ENCODE measurements around the gene NPHP4. TPM values are rescaled to one million over a fixed set of nuclear protein-coding genes. Genes with fewer than 3 reads are reported as not detected.

NPHP4 gene
- total and polyA plus RNA-seq, 9 of the 15 experiments (the other 6 are each of a cell fraction or from before 2014, with no cell fraction given): 0.52 to 26.2 (median 6.7) TPM

- WGBS (ENCODE audit: insufficient coverage, low coverage, missing lambda C conversion rate): 86% methylated on average over 5 of the region's 5 CpGs
- no peak overlapping the region for H3K27ac ChIP-seq (ENCODE audit: extremely low read depth, low read depth, low read length)
- POLR2A ChIA-PET: no interaction called here
- H3K9ac ChIP-seq (ENCODE audit: insufficient read depth in 1 of 2, low read depth in 2 of 2, low read length in 2 of 2): no peak overlapping the region
- H3K4me3 ChIP-seq: no peak overlapping the region
- H4K20me1 ChIP-seq (replicated peaks; ENCODE audit: control insufficient read depth, insufficient read depth, low read length): no peaks in the 10 kb centered on the region
- H3K9me1 ChIP-seq (ENCODE audit: control insufficient read depth, insufficient read depth, low read length): no peaks in the 10 kb centered on the region
- peaks cover 38% of the 10 kb centered on the region; the same call in 1 of the 3 replicates for H3K36me3 ChIP-seq (ENCODE audit: control insufficient read depth, insufficient read depth, low read length)
- no peaks in the 10 kb centered on the region for H3K9me3 ChIP-seq (replicated peaks; ENCODE audit: control insufficient read depth, insufficient read depth, low read depth, low read length)
- H3K4me2 ChIP-seq (ENCODE audit: insufficient read depth, low read length): no peak overlapping the region
- no peaks in the 10 kb centered on the region for H3K27me3 ChIP-seq (ENCODE audit: control insufficient read depth in 2 of 2, insufficient read depth in 2 of 2, low read length in 2 of 2)
- TF ChIP-seq EGR1 (conservative IDR thresholded peaks at IDR 0.05) (no peak), ARHGAP35 (IDR thresholded peaks at IDR 0.05; ENCODE audit: partially characterized antibody) (no peak), SIN3B (IDR thresholded peaks at IDR 0.05; ENCODE audit: low read depth) (no peak), ZNF830 (CRISPR knock-in tag; IDR thresholded peaks at IDR 0.05) (no peak)
- peaks cover 0 to 4% of the 10 kb centered on the region in 2 experiments; a peak in 1 of 5 replicates for H3K4me1 ChIP-seq (replicated peaks in 1 of 2; ENCODE audit: control insufficient read depth in 2 of 2, insufficient read depth in 2 of 2, low read length in 2 of 2)
- in situ Hi-C loops (cut with MboI): no loop called here
- intact Hi-C loops (cut with micrococcal nuclease): no loop called here
- no peak for FAIRE-seq
- no TSS peak for BruUV-seq (replicated peaks)
- no peak overlapping the region for H2AFZ ChIP-seq (ENCODE audit: low read depth, low read length)
- CTCF ChIA-PET (ENCODE audit: low intra/inter-chr PET ratio): no interaction called here
- no peaks in the 10 kb centered on the region for H3K79me2 ChIP-seq (ENCODE audit: control insufficient read depth, insufficient read depth, low read length)
- no peak for ATAC-seq
- DNase-seq (ENCODE audit: extremely low read depth in 1 of 4, low spot score in 3 of 4): no peak
These were observed 89.2 kb downstream of the NPHP4 start for GRCh38 chr1:5903031-5903430.

- H3K4me3 ChIP-seq: no peak overlapping the region
- H3K9me1 ChIP-seq (ENCODE audit: control insufficient read depth, insufficient read depth, low read length): no peaks in the 10 kb centered on the region
- WGBS (ENCODE audit: insufficient coverage, low coverage, missing lambda C conversion rate): 39% methylated on average over 2 of the region's 2 CpGs
- H3K4me2 ChIP-seq (ENCODE audit: insufficient read depth, low read length): no peak overlapping the region
- BruUV-seq (replicated peaks): no TSS peak
- ATAC-seq (peak; percentile 57), DNase-seq (ENCODE audit: extremely low read depth in 1 of 4, low spot score in 3 of 4) (no peak), FAIRE-seq (no peak)
- no peaks in the 10 kb centered on the region for H3K9me3 ChIP-seq (replicated peaks; ENCODE audit: control insufficient read depth, insufficient read depth, low read depth, low read length)
- POLR2A ChIA-PET: interaction anchor here (0.8 to 1.0 kb wide), 2 partner anchors 9 to 15 kb away, joined by 3 to 6 read pairs; no protein-coding TSS in a partner anchor
- no peak for TF ChIP-seq RFX7 (CRISPR knock-in tag; IDR thresholded peaks at IDR 0.05)
- intact Hi-C loops (cut with micrococcal nuclease) (no loop called here), in situ Hi-C loops (cut with MboI) (no loop called here)
- H3K36me3 ChIP-seq (ENCODE audit: control insufficient read depth, insufficient read depth, low read length): peaks cover 36% of the 10 kb centered on the region; the same call in 1 of the 3 replicates
- H3K4me1 ChIP-seq (replicated peaks in 1 of 2; ENCODE audit: control insufficient read depth in 2 of 2, insufficient read depth in 2 of 2, low read length in 2 of 2): no peaks in the 10 kb centered on the region; a peak in 1 of 5 replicates
- H3K79me2 ChIP-seq (ENCODE audit: control insufficient read depth, insufficient read depth, low read length): no peaks in the 10 kb centered on the region
- CTCF ChIA-PET (ENCODE audit: low intra/inter-chr PET ratio): no interaction called here
- H2AFZ ChIP-seq (ENCODE audit: low read depth, low read length): no peak overlapping the region
- no peaks in the 10 kb centered on the region for H3K27me3 ChIP-seq (ENCODE audit: control insufficient read depth in 2 of 2, insufficient read depth in 2 of 2, low read length in 2 of 2)
- H3K27ac ChIP-seq (ENCODE audit: extremely low read depth, low read depth, low read length): no peak overlapping the region
- H4K20me1 ChIP-seq (replicated peaks; ENCODE audit: control insufficient read depth, insufficient read depth, low read length): no peaks in the 10 kb centered on the region
- H3K9ac ChIP-seq (ENCODE audit: insufficient read depth in 1 of 2, low read depth in 2 of 2, low read length in 2 of 2): no peak overlapping the region; a peak in 1 of 4 replicates
These were observed 90.4 kb downstream of the NPHP4 start for GRCh38 chr1:5901841-5902240.
